GM12878 (cell line): ENCODE data around the gene STX7. TPM values are rescaled to one million over a fixed set of nuclear protein-coding genes. Genes with fewer than 3 reads are reported as not detected.

Experiments used
- ASH2L ChIP-seq: fragments of 300-600, 200-600 bp; sonication (generic); IDR thresholded peaks from 2 replicates; pipeline ENCODE4 v1.6.1; 2017; ENCODE audit warnings: low read depth, mild to moderate bottlenecking, borderline replicate concordance
- ATF7 ChIP-seq: fragments of 450-650 bp; IDR thresholded peaks from 2 replicates; pipeline ENCODE4 v1.6.1; 2016; ENCODE audit warnings: low read depth, mild to moderate bottlenecking
- FOS ChIP-seq: IDR thresholded peaks from 3 replicates; pipeline ENCODE4 v1.6.1; 2011; ENCODE audit warnings: borderline replicate concordance; ENCODE audit not compliant: insufficient read length; ENCODE audit errors: extremely low read depth
- GABPA ChIP-seq: IDR thresholded peaks from 2 replicates; pipeline ENCODE4 v1.6.1; 2014; ENCODE audit warnings: antibody characterized with exemption, low read depth, mild to moderate bottlenecking, inconsistent platforms
- HCFC1 ChIP-seq: fragments of 150-350 bp; IDR thresholded peaks from 2 replicates; pipeline ENCODE4 v1.6.1; 2014; ENCODE audit warnings: low read length
- HDGF ChIP-seq: fragments of 450-650 bp; IDR thresholded peaks from 2 replicates; pipeline ENCODE4 v1.6.1; 2016; ENCODE audit warnings: antibody characterized with exemption
- IKZF2 ChIP-seq, 2 experiments: fragments of 450-650 bp; IDR thresholded peaks; 2 replicates each; pipeline ENCODE4 v1.6.1; 2017; ENCODE audit warnings: mild to moderate bottlenecking in 2 of 2, moderate library complexity in 2 of 2
- KAT2A ChIP-seq: conservative IDR thresholded peaks from 2 replicates; pipeline ENCODE4 v1.6.1; 2011; ENCODE audit warnings: low read depth, low read length; ENCODE audit not compliant: control insufficient read depth
- NR2C2 ChIP-seq: IDR thresholded peaks from 2 replicates; pipeline ENCODE4 v1.6.1; 2011; ENCODE audit warnings: borderline replicate concordance, low read depth; ENCODE audit not compliant: control insufficient read depth, insufficient read length
- POLR2A ChIP-seq: IDR thresholded peaks from 2 replicates; pipeline ENCODE4 v1.6.1; 2011; ENCODE audit warnings: low read depth, mild to moderate bottlenecking, low read length
- YBX1 ChIP-seq: fragments of 450-650 bp; IDR thresholded peaks from 2 replicates; pipeline ENCODE4 v1.6.1; 2016; ENCODE audit warnings: antibody characterized with exemption
- ZBED1 ChIP-seq: IDR thresholded peaks from 2 replicates; pipeline ENCODE4 v1.6.1; 2016; ENCODE audit warnings: borderline replicate concordance
- polyA plus RNA-seq, 11 experiments: library from polyadenylated mRNA; depleted of rRNA in 4 of 11; unstranded in 6 of 11; stranded (reverse) in 5 of 11; fragments of >200 nt; fragmentation: Nextera tagmentation in 4 of 11; fragmentation: Illumina TruSeq in 1 of 11; extraction: Ambion mirVana in 4 of 11; extraction: Trizol in 1 of 11; gene quantifications; 1 replicate in 1 of 11; 2 replicates in 10 of 11; pipeline versions ENCODE4 v1.2.1 to v1.2.3, GENCODE V29; 2011 to 2016; ENCODE audit warnings: inconsistent platforms in 2 of 11, missing spikeins in 2 of 11, low read depth in 1 of 11
- total RNA-seq, 4 experiments: library from RNA; depleted of rRNA in 3 of 4; stranded (reverse); fragments of >200 nt in 3 of 4; fragmentation: Illumina TruSeq in 1 of 4; extraction: Trizol in 1 of 4; gene quantifications; 2 replicates each; pipeline versions ENCODE4 v1.2.1 to v1.2.3, GENCODE V29; 2013 to 2021
- TF ChIP-seq, protein P1 (sequence below): fragments of 450-650 bp; IDR thresholded peaks from 2 replicates; pipeline ENCODE4 v1.6.1; 2017; ENCODE audit warnings: mild to moderate bottlenecking, moderate library complexity
- TF ChIP-seq, protein P2 (sequence below): IDR thresholded peaks from 2 replicates; pipeline ENCODE4 v1.6.1; 2012; ENCODE audit warnings: low read depth, low read length, improper control_type of control experiment
- TF ChIP-seq, protein P3 (sequence below): IDR thresholded peaks from 2 replicates; pipeline ENCODE4 v1.6.1; 2011; ENCODE audit warnings: low read depth, low read length, improper control_type of control experiment, borderline replicate concordance
- TF ChIP-seq, protein P4 (sequence below): fragments of 450-650 bp; IDR thresholded peaks from 2 replicates; pipeline ENCODE4 v1.6.1; 2018; ENCODE audit warnings: mild to moderate bottlenecking, low read depth, moderate library complexity; ENCODE audit not compliant: partially characterized antibody
- TF ChIP-seq, protein P5 (sequence below): IDR thresholded peaks from 2 replicates; pipeline ENCODE4 v1.6.1; 2011; ENCODE audit warnings: mild to moderate bottlenecking, low read depth, low read length, moderate library complexity; ENCODE audit not compliant: insufficient replicate concordance
- TF ChIP-seq, protein P6 (sequence below): IDR thresholded peaks from 2 replicates; pipeline ENCODE4 v1.6.1; 2012; ENCODE audit warnings: low read depth, low read length, improper control_type of control experiment
- TF ChIP-seq, protein P7 (sequence below): IDR thresholded peaks from 2 replicates; pipeline ENCODE4 v1.6.1; 2011; ENCODE audit warnings: borderline replicate concordance, low read depth, mild to moderate bottlenecking, moderate library complexity, low read length; ENCODE audit not compliant: insufficient read depth, poor library complexity, severe bottlenecking

Gene STX7
- total and polyA plus RNA-seq, 10 of the 15 experiments (the other 5 are each of a cell fraction or from before 2014, with no cell fraction given), result 26.5 to 75.5 (median 51.3) TPM

DNA sequence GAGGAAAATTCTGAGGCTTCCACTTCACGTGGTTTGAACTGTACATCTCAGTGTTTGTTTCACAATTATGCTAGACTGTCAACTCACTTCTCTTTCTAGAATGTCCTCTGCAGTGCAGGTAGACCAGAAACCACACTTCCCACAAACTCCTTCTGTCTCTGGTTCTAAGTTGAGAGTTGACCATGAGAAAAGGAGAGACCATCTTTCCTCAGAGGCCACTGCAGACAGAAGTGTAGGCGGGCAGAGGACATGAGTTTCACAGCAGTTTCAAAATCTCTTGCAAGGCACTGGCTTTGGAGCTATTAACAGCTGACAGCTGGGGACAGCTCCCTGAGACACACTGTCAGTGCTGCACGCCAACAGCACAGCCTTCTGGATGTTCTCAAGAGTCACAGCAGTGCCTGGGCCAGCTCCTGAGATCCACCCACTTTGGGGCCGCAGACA lies 56.2 kb downstream of the STX7 start (continued):
- no peak for TF ChIP-seq FOS
- TF ChIP-seq KAT2A, result no peak
- no peak for TF ChIP-seq ASH2L
- TF ChIP-seq, protein P1, sequence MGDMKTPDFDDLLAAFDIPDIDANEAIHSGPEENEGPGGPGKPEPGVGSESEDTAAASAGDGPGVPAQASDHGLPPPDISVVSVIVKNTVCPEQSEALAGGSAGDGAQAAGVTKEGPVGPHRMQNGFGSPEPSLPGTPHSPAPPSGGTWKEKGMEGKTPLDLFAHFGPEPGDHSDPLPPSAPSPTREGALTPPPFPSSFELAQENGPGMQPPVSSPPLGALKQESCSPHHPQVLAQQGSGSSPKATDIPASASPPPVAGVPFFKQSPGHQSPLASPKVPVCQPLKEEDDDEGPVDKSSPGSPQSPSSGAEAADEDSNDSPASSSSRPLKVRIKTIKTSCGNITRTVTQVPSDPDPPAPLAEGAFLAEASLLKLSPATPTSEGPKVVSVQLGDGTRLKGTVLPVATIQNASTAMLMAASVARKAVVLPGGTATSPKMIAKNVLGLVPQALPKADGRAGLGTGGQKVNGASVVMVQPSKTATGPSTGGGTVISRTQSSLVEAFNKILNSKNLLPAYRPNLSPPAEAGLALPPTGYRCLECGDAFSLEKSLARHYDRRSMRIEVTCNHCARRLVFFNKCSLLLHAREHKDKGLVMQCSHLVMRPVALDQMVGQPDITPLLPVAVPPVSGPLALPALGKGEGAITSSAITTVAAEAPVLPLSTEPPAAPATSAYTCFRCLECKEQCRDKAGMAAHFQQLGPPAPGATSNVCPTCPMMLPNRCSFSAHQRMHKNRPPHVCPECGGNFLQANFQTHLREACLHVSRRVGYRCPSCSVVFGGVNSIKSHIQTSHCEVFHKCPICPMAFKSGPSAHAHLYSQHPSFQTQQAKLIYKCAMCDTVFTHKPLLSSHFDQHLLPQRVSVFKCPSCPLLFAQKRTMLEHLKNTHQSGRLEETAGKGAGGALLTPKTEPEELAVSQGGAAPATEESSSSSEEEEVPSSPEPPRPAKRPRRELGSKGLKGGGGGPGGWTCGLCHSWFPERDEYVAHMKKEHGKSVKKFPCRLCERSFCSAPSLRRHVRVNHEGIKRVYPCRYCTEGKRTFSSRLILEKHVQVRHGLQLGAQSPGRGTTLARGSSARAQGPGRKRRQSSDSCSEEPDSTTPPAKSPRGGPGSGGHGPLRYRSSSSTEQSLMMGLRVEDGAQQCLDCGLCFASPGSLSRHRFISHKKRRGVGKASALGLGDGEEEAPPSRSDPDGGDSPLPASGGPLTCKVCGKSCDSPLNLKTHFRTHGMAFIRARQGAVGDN, result no peak
- TF ChIP-seq, protein P2, sequence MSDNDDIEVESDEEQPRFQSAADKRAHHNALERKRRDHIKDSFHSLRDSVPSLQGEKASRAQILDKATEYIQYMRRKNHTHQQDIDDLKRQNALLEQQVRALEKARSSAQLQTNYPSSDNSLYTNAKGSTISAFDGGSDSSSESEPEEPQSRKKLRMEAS, result no peak
- no peak for TF ChIP-seq ATF7
- TF ChIP-seq YBX1, result no peak
- TF ChIP-seq, protein P3, sequence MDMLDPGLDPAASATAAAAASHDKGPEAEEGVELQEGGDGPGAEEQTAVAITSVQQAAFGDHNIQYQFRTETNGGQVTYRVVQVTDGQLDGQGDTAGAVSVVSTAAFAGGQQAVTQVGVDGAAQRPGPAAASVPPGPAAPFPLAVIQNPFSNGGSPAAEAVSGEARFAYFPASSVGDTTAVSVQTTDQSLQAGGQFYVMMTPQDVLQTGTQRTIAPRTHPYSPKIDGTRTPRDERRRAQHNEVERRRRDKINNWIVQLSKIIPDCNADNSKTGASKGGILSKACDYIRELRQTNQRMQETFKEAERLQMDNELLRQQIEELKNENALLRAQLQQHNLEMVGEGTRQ, result no peak; the same call in 1 of the 2 replicates
- TF ChIP-seq, protein P4, sequence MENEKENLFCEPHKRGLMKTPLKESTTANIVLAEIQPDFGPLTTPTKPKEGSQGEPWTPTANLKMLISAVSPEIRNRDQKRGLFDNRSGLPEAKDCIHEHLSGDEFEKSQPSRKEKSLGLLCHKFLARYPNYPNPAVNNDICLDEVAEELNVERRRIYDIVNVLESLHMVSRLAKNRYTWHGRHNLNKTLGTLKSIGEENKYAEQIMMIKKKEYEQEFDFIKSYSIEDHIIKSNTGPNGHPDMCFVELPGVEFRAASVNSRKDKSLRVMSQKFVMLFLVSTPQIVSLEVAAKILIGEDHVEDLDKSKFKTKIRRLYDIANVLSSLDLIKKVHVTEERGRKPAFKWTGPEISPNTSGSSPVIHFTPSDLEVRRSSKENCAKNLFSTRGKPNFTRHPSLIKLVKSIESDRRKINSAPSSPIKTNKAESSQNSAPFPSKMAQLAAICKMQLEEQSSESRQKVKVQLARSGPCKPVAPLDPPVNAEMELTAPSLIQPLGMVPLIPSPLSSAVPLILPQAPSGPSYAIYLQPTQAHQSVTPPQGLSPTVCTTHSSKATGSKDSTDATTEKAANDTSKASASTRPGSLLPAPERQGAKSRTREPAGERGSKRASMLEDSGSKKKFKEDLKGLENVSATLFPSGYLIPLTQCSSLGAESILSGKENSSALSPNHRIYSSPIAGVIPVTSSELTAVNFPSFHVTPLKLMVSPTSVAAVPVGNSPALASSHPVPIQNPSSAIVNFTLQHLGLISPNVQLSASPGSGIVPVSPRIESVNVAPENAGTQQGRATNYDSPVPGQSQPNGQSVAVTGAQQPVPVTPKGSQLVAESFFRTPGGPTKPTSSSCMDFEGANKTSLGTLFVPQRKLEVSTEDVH, result no peak
- TF ChIP-seq, protein P5, sequence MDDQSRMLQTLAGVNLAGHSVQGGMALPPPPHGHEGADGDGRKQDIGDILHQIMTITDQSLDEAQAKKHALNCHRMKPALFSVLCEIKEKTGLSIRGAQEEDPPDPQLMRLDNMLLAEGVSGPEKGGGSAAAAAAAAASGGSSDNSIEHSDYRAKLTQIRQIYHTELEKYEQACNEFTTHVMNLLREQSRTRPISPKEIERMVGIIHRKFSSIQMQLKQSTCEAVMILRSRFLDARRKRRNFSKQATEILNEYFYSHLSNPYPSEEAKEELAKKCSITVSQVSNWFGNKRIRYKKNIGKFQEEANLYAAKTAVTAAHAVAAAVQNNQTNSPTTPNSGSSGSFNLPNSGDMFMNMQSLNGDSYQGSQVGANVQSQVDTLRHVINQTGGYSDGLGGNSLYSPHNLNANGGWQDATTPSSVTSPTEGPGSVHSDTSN, result peak; percentile 61
- peak; percentile 84 to 86 for TF ChIP-seq IKZF2 (IDR thresholded peaks at IDR 0.05)
- TF ChIP-seq HCFC1, result no peak
- TF ChIP-seq HDGF, result no peak
- no peak for TF ChIP-seq NR2C2
- peak; percentile 35; the same call in 1 of the 2 replicates for TF ChIP-seq ZBED1
- TF ChIP-seq, protein P6, sequence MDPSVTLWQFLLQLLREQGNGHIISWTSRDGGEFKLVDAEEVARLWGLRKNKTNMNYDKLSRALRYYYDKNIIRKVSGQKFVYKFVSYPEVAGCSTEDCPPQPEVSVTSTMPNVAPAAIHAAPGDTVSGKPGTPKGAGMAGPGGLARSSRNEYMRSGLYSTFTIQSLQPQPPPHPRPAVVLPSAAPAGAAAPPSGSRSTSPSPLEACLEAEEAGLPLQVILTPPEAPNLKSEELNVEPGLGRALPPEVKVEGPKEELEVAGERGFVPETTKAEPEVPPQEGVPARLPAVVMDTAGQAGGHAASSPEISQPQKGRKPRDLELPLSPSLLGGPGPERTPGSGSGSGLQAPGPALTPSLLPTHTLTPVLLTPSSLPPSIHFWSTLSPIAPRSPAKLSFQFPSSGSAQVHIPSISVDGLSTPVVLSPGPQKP, result no peak
- no peak for TF ChIP-seq POLR2A
- no peak for TF ChIP-seq GABPA
- TF ChIP-seq, protein P7, sequence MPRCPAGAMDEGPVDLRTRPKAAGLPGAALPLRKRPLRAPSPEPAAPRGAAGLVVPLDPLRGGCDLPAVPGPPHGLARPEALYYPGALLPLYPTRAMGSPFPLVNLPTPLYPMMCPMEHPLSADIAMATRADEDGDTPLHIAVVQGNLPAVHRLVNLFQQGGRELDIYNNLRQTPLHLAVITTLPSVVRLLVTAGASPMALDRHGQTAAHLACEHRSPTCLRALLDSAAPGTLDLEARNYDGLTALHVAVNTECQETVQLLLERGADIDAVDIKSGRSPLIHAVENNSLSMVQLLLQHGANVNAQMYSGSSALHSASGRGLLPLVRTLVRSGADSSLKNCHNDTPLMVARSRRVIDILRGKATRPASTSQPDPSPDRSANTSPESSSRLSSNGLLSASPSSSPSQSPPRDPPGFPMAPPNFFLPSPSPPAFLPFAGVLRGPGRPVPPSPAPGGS, result peak; percentile 75
